ENCODE results near the gene BRINP2.

The BRINP2 gene

GRCh38 chr1:177270863-177271262 lies 100.1 kb downstream of the BRINP2 start:
- no peak for DNase-seq (ENCODE audit: low read depth)
- no peak for TF ChIP-seq CTCF (conservative IDR thresholded peaks at IDR 0.05; ENCODE audit: low read length)
- H3K4me3 ChIP-seq (ENCODE audit: low read length) = no peak overlapping the region

GRCh38 chr1:177273141-177273540 lies 102.4 kb downstream of the BRINP2 start:
- no peak for DNase-seq (ENCODE audit: low read depth)
- no peak overlapping the region for H3K4me3 ChIP-seq (ENCODE audit: low read length)
- TF ChIP-seq CTCF (conservative IDR thresholded peaks at IDR 0.05; ENCODE audit: low read length) = no peak

GRCh38 chr1:177274687-177275211 lies 104.0 kb downstream of the BRINP2 start:
- DNase-seq (ENCODE audit: low read depth) = peak; percentile 86
- no peak for TF ChIP-seq CTCF (conservative IDR thresholded peaks at IDR 0.05; ENCODE audit: low read length)
- no peak overlapping the region for H3K4me3 ChIP-seq (ENCODE audit: low read length)

GRCh38 chr1:177275736-177276135 lies 105.0 kb downstream of the BRINP2 start:
- no peak for TF ChIP-seq CTCF (conservative IDR thresholded peaks at IDR 0.05; ENCODE audit: low read length)
- no peak overlapping the region for H3K4me3 ChIP-seq (ENCODE audit: low read length)
- DNase-seq (ENCODE audit: low read depth) = no peak

- no peak overlapping the region for H3K4me3 ChIP-seq (ENCODE audit: low read length)
- TF ChIP-seq CTCF (conservative IDR thresholded peaks at IDR 0.05; ENCODE audit: low read length) = no peak
- DNase-seq (ENCODE audit: low read depth) = no peak
Measured at GRCh38 chr1:177278626-177279390, 108.0 kb downstream of the BRINP2 start.

- DNase-seq (ENCODE audit: low read depth) = no peak
- TF ChIP-seq CTCF (conservative IDR thresholded peaks at IDR 0.05; ENCODE audit: low read length) = no peak
- no peak overlapping the region for H3K4me3 ChIP-seq (ENCODE audit: low read length)
Measured at GRCh38 chr1:177281901-177282300, 111.1 kb downstream of the BRINP2 start.

GRCh38 chr1:177282976-177283375 lies 112.2 kb downstream of the BRINP2 start:
- no peak for DNase-seq (ENCODE audit: low read depth)
- no peak overlapping the region for H3K4me3 ChIP-seq (ENCODE audit: low read length)
- TF ChIP-seq CTCF (conservative IDR thresholded peaks at IDR 0.05; ENCODE audit: low read length) = no peak
